Tibial nerve (tissue), 4 donors: Measurements from ENCODE around the gene ZNF879. TPM values are rescaled to one million over a fixed set of nuclear protein-coding genes. Genes with fewer than 3 reads are reported as not detected.

Experiments used
- DNase-seq, 2 donors: peaks; one replicate each; pipeline ENCODE4 v3.0.0-alpha.2; 2019; ENCODE audit warnings: low spot score in 2 of 2
- H3K27ac ChIP-seq, 4 donors: fragments of 200-600 bp; sonication (generic) in 3 of 4; one replicate each; pipeline ENCODE4 v1.5.1; 2017 to 2019; ENCODE audit warnings: mild to moderate bottlenecking in 1 of 4
- H3K27me3 ChIP-seq, 2 donors: fragments of 200-600 bp; sonication (generic) in 1 of 2; one replicate each; pipeline versions ENCODE4 v1.5.1 to v1.6.0; 2017 to 2019
- H3K36me3 ChIP-seq, 3 donors: fragments of 200-600 bp; sonication (generic); one replicate each; pipeline ENCODE4 v1.5.1; 2018 to 2019
- H3K4me1 ChIP-seq, 4 donors: fragments of 200-600 bp; sonication (generic) in 3 of 4; one replicate each; pipeline ENCODE4 v1.5.1; 2017 to 2019
- H3K4me3 ChIP-seq, 4 donors: fragments of 200-600 bp; sonication (generic) in 3 of 4; one replicate each; pipeline ENCODE4 v1.5.1; 2017 to 2019; ENCODE audit warnings: mild to moderate bottlenecking in 1 of 4, moderate library complexity in 1 of 4
- H3K9me3 ChIP-seq, 4 donors: fragments of 200-600 bp; sonication (generic) in 3 of 4; one replicate each; pipeline ENCODE4 v1.5.1; 2017 to 2019
- CTCF ChIP-seq, 5 experiments: fragments of 200-600 bp in 3 of 5; fragments of 450-650 bp in 2 of 5; sonication (generic) in 3 of 5; IDR thresholded peaks; one replicate each; pipeline ENCODE4 v1.5.1; 2016 to 2019; ENCODE audit warnings: antibody characterized with exemption in 5 of 5, mild to moderate bottlenecking in 3 of 5, moderate library complexity in 2 of 5
- EP300 ChIP-seq, 2 donors: sonication (generic); formaldehyde crosslinking; IDR thresholded peaks; one replicate each; pipeline ENCODE4 v1.6.1; 2017; ENCODE audit warnings: antibody characterized with exemption in 2 of 2, mild to moderate bottlenecking in 1 of 2
- POLR2A ChIP-seq, 2 donors: fragments of 450-650 bp; IDR thresholded peaks; one replicate each; pipeline ENCODE4 v1.6.1; 2017; ENCODE audit warnings: antibody characterized with exemption in 2 of 2, mild to moderate bottlenecking in 2 of 2, moderate library complexity in 2 of 2
- WGBS, 2 donors: methylation state at CpG; one replicate each; pipeline ENCODE4 v1.1.5; 2018; 5-methylcytosine and 5-hydroxymethylcytosine counted together
- total RNA-seq, 4 donors: library from RNA; depleted of rRNA; stranded (reverse); fragments of >200 nt; gene quantifications; one replicate each; pipeline ENCODE4 v1.1.0, GENCODE V29; 2016

The ZNF879 gene
- total RNA-seq, 4 donors from 2014 or later = 1.8 to 11.2 (median 4.5) TPM

- Histone ChIP-seq H3K4me1 (no peaks in the 10 kb centered on the region), H3K27me3 (no peaks in the 10 kb centered on the region), H3K36me3 (no peaks in the 10 kb centered on the region), H3K9me3 (peaks cover 0 to 45% (median 0%) of the 10 kb centered on the region in 4 donors), H3K27ac (no peak overlapping the region), H3K4me3 (no peak overlapping the region)
- WGBS, 2 donors = 82 to 91% methylated on average over 2 of the region's 2 CpGs
- DNase-seq = no peak
- TF ChIP-seq POLR2A (IDR thresholded peaks at IDR 0.05) (no peak), EP300 (IDR thresholded peaks at IDR 0.05) (no peak), CTCF (IDR thresholded peaks at IDR 0.05) (no peak)
These were observed 17.0 kb upstream of the ZNF879 start for GRCh38 chr5:179006564-179006963.

GRCh38 chr5:179008667-179009066, 14.9 kb upstream of the ZNF879 start:
- H3K4me3 ChIP-seq = no peak overlapping the region
- 20 to 27% methylated on average over 1 of the region's 1 CpG for WGBS, 2 donors
- no peak for DNase-seq
- no peak for TF ChIP-seq POLR2A (IDR thresholded peaks at IDR 0.05)
- no peak for TF ChIP-seq EP300 (IDR thresholded peaks at IDR 0.05)
- no peak for TF ChIP-seq CTCF (IDR thresholded peaks at IDR 0.05)
- peaks cover 0 to 59% (median 1%) of the 10 kb centered on the region in 4 donors for H3K9me3 ChIP-seq
- no peaks in the 10 kb centered on the region for H3K4me1 ChIP-seq
- H3K36me3 ChIP-seq = no peaks in the 10 kb centered on the region
- H3K27me3 ChIP-seq = no peaks in the 10 kb centered on the region
- H3K27ac ChIP-seq = no peak overlapping the region

GRCh38 chr5:179033004-179033580, 9.5 kb downstream of the ZNF879 start:
- H3K4me3 ChIP-seq = no peak overlapping the region
- WGBS, 2 donors = 94 to 100% methylated on average over 7 of the region's 7 CpGs
- H3K4me1 ChIP-seq = no peaks in the 10 kb centered on the region
- H3K27me3 ChIP-seq = no peaks in the 10 kb centered on the region
- peaks cover 14 to 100% (median 65%) of the 10 kb centered on the region in 4 donors for H3K9me3 ChIP-seq
- DNase-seq = no peak
- H3K36me3 ChIP-seq = peaks cover 20 to 68% (median 35%) of the 10 kb centered on the region in 3 donors
- no peak overlapping the region for H3K27ac ChIP-seq
- no peak for TF ChIP-seq POLR2A (IDR thresholded peaks at IDR 0.05)
- no peak for TF ChIP-seq CTCF (IDR thresholded peaks at IDR 0.05)
- TF ChIP-seq EP300 (IDR thresholded peaks at IDR 0.05) = no peak

- DNase-seq = no peak
- Histone ChIP-seq H3K4me3 (no peak overlapping the region), H3K36me3 (no peaks in the 10 kb centered on the region), H3K27me3 (no peaks in the 10 kb centered on the region), H3K27ac (no peak overlapping the region), H3K4me1 (no peaks in the 10 kb centered on the region), H3K9me3 (peaks cover 0 to 84% (median 4%) of the 10 kb centered on the region in 4 donors)
- TF ChIP-seq EP300 (IDR thresholded peaks at IDR 0.05) = no peak
- no peak for TF ChIP-seq CTCF (IDR thresholded peaks at IDR 0.05)
- TF ChIP-seq POLR2A (IDR thresholded peaks at IDR 0.05) = no peak
- WGBS, 2 donors = 80 to 86% methylated on average over 2 of the region's 2 CpGs
These were observed 21.2 kb downstream of the ZNF879 start for GRCh38 chr5:179044765-179045164.

- no peak for DNase-seq
- Histone ChIP-seq H3K4me1 (no peaks in the 10 kb centered on the region), H3K9me3 (peaks cover 0 to 52% (median 0%) of the 10 kb centered on the region in 4 donors), H3K27ac (no peak overlapping the region), H3K4me3 (no peak overlapping the region), H3K27me3 (no peaks in the 10 kb centered on the region), H3K36me3 (no peaks in the 10 kb centered on the region)
- TF ChIP-seq POLR2A (IDR thresholded peaks at IDR 0.05) (no peak), CTCF (IDR thresholded peaks at IDR 0.05) (no peak), EP300 (IDR thresholded peaks at IDR 0.05) (no peak)
- 93 to 94% methylated on average over 9 of the region's 9 CpGs for WGBS, 2 donors
These were observed 28.2 kb downstream of the ZNF879 start for GRCh38 chr5:179051784-179052183.
